Retinal pigment epithelial cell (primary cell): ENCODE results near the gene HBE1.
"Not testable (repeated sequence)": the region's sequence is repeated elsewhere in the genome, so short reads cannot be mapped to it uniquely, and the experiment has no call there.

Experiments used
- DNase-seq: peaks from one replicate; pipeline ENCODE4 v3.0.0-alpha.2; 2010; ENCODE audit warnings: low read depth
- H3K4me3 ChIP-seq: 2 replicates; pipeline ENCODE4 v1.5.1; 2011; ENCODE audit warnings: mild to moderate bottlenecking, low read length, control low read depth, moderate library complexity
- CTCF ChIP-seq: conservative IDR thresholded peaks from 2 replicates; pipeline ENCODE4 v1.5.1; 2011; ENCODE audit warnings: low read depth, low read length, control low read depth, inconsistent platforms

Gene HBE1

GRCh38 chr11:5269715-5270147 is at the start of gene HBE1:
Gene HBE1 (minus strand): TSS chr11:5269945. CDS start chr11:5269890, 55 bp downstream.
- no peak within 1 kb of the TSS for H3K4me3 ChIP-seq
- TF ChIP-seq CTCF, result no peak
- no peak for DNase-seq

- DNase-seq, result no peak
- no peak overlapping the region for H3K4me3 ChIP-seq
- TF ChIP-seq CTCF, result no peak
These were observed 47.5 kb upstream of the HBE1 start for GRCh38 chr11:5317292-5317691.

GRCh38 chr11:5313326-5314023 is 43.7 kb upstream of the HBE1 start:
- H3K4me3 ChIP-seq, DNase-seq: not testable (repeated sequence)

GRCh38 chr11:5310423-5310822 is 40.7 kb upstream of the HBE1 start:
- DNase-seq, result no peak
- TF ChIP-seq CTCF, result no peak
- H3K4me3 ChIP-seq, result no peak overlapping the region

GRCh38 chr11:5307256-5308019 is 37.7 kb upstream of the HBE1 start:
- no peak for DNase-seq
- H3K4me3 ChIP-seq, result no peak overlapping the region
- no peak for TF ChIP-seq CTCF

GRCh38 chr11:5304046-5304445 is 34.3 kb upstream of the HBE1 start:
- no peak for DNase-seq
- TF ChIP-seq CTCF, result no peak
- H3K4me3 ChIP-seq, result no peak overlapping the region

- no peak overlapping the region for H3K4me3 ChIP-seq
- no peak for DNase-seq
- TF ChIP-seq CTCF, result no peak
These were observed 33.9 kb upstream of the HBE1 start for GRCh38 chr11:5303626-5304025.
